ENCODE results near the gene RBKS. TPM values are rescaled to one million over a fixed set of nuclear protein-coding genes. Genes with fewer than 3 reads are reported as not detected.

Gene RBKS
- polyA plus RNA-seq, 1 of the 3 experiments (the other 2 are of a cell fraction) = 7.4 TPM

GRCh38 chr2:27830656-27831055 lies 59.5 kb downstream of the RBKS start:
- no peaks in the 10 kb centered on the region for H3K27me3 ChIP-seq (ENCODE audit: insufficient read depth)
- H3K9me3 ChIP-seq = no peaks in the 10 kb centered on the region
- H4K20me1 ChIP-seq (ENCODE audit: insufficient read depth) = no peaks in the 10 kb centered on the region
- H3K4me2 ChIP-seq = no peak overlapping the region
- POLR2A ChIA-PET = no interaction called here
- 94% methylated on average over 4 of the region's 4 CpGs for WGBS (ENCODE audit: low lambda C conversion rate)
- TF ChIP-seq PBX3 (IDR thresholded peaks at IDR 0.05) = no peak
- no peak for TF ChIP-seq GATA2 (CRISPR knock-in tag; IDR thresholded peaks at IDR 0.05)
- no peak for TF ChIP-seq GABPA (IDR thresholded peaks at IDR 0.05; ENCODE audit: low read depth)
- TF ChIP-seq USF2 (IDR thresholded peaks at IDR 0.05; ENCODE audit: borderline replicate concordance, low read depth, low read length) = no peak
- TF ChIP-seq MXI1 (IDR thresholded peaks at IDR 0.05; ENCODE audit: low read depth, low read length) = no peak
- TF ChIP-seq IRF3 (IDR thresholded peaks at IDR 0.05; ENCODE audit: low read depth, low read length) = no peak
- TF ChIP-seq EP300 (IDR thresholded peaks at IDR 0.05; ENCODE audit: borderline replicate concordance in 1 of 2, low read depth in 1 of 2, low read length in 1 of 2) = no peak
- TF ChIP-seq CTCF (IDR thresholded peaks at IDR 0.05) = no peak
- no peak for TF ChIP-seq SMC3 (IDR thresholded peaks at IDR 0.05; ENCODE audit: low read depth, low read length)
- no peak for TF ChIP-seq NRF1 (IDR thresholded peaks at IDR 0.05; ENCODE audit: low read depth, low read length)
- H3K36me3 ChIP-seq (replicated peaks in 1 of 2; ENCODE audit: control insufficient read depth in 1 of 2, insufficient read depth in 2 of 2, low read length in 1 of 2) = no peaks in the 10 kb centered on the region
- H3K9me2 ChIP-seq = no peaks in the 10 kb centered on the region
- H3F3A ChIP-seq (replicated peaks; ENCODE audit: insufficient read depth) = no peaks in the 10 kb centered on the region
- no peak overlapping the region for H2AFZ ChIP-seq (ENCODE audit: low read depth)
- CTCF ChIA-PET = interaction anchor here (0.7 to 1.6 kb wide), 6 partner anchors 8 to 37 kb away, joined by 3 to 6 read pairs (median 3); no protein-coding TSS in a partner anchor
- H3K4me3 ChIP-seq (ENCODE audit: low read depth in 2 of 2, low read length in 1 of 2) = no peak overlapping the region
- no peak for DNase-seq
- no peaks in the 10 kb centered on the region for H3K79me2 ChIP-seq (ENCODE audit: insufficient read depth)
- no peak overlapping the region for H3K27ac ChIP-seq (ENCODE audit: low read depth in 2 of 2, low read length in 1 of 2)
- no peak overlapping the region for H3K9ac ChIP-seq
- H3K4me1 ChIP-seq (ENCODE audit: control insufficient read depth in 1 of 2, insufficient read depth in 2 of 2, low read depth in 1 of 2, low read length in 1 of 2) = peaks cover 0 to 5% of the 10 kb centered on the region in 2 experiments; a peak in 1 of 4 replicates

GRCh38 chr2:27829791-27830190 lies 60.4 kb downstream of the RBKS start:
- Histone ChIP-seq H3K9ac (no peak overlapping the region), H4K20me1 (ENCODE audit: insufficient read depth) (no peaks in the 10 kb centered on the region), H3K4me3 (ENCODE audit: low read depth in 2 of 2, low read length in 1 of 2) (no peak overlapping the region), H3K27ac (ENCODE audit: low read depth in 2 of 2, low read length in 1 of 2) (no peak overlapping the region), H3K9me2 (no peaks in the 10 kb centered on the region), H2AFZ (ENCODE audit: low read depth) (no peak overlapping the region), H3K9me3 (no peaks in the 10 kb centered on the region), H3K36me3 (replicated peaks in 1 of 2; ENCODE audit: control insufficient read depth in 1 of 2, insufficient read depth in 2 of 2, low read length in 1 of 2) (no peaks in the 10 kb centered on the region), H3K4me2 (no peak overlapping the region), H3F3A (replicated peaks; ENCODE audit: insufficient read depth) (no peaks in the 10 kb centered on the region), H3K27me3 (ENCODE audit: insufficient read depth) (no peaks in the 10 kb centered on the region), H3K4me1 (ENCODE audit: control insufficient read depth in 1 of 2, insufficient read depth in 2 of 2, low read depth in 1 of 2, low read length in 1 of 2) (peaks cover 0 to 5% of the 10 kb centered on the region in 2 experiments; a peak in 1 of 4 replicates), H3K79me2 (ENCODE audit: insufficient read depth) (no peaks in the 10 kb centered on the region)
- no peak for TF ChIP-seq IRF3 (IDR thresholded peaks at IDR 0.05; ENCODE audit: low read depth, low read length)
- 100% methylated on average over 3 of the region's 3 CpGs for WGBS (ENCODE audit: low lambda C conversion rate)
- no peak for DNase-seq
- POLR2A ChIA-PET = no interaction called here
- CTCF ChIA-PET = interaction anchor here (1.4 to 1.5 kb wide), 2 partner anchors 12 to 18 kb away, joined by 3 to 6 read pairs; no protein-coding TSS in a partner anchor

Data from SK-N-SH (cell line).